Cerebellar nuclear complex (tissue), 1 donor: ENCODE measurements around the gene MRPS17.
A peak's percentile ranks its signal among the peaks of the same experiment; 100 is the strongest.
"Not testable (repeated sequence)": the region's sequence is repeated elsewhere in the genome, so short reads cannot be mapped to it uniquely, and the experiment has no call there.

Source experiments
- DNase-seq, 2 experiments: peaks; one replicate each; lab custom pipeline; 2025; lab: John Stamatoyannopoulos, UW

MRPS17 gene

DNA sequence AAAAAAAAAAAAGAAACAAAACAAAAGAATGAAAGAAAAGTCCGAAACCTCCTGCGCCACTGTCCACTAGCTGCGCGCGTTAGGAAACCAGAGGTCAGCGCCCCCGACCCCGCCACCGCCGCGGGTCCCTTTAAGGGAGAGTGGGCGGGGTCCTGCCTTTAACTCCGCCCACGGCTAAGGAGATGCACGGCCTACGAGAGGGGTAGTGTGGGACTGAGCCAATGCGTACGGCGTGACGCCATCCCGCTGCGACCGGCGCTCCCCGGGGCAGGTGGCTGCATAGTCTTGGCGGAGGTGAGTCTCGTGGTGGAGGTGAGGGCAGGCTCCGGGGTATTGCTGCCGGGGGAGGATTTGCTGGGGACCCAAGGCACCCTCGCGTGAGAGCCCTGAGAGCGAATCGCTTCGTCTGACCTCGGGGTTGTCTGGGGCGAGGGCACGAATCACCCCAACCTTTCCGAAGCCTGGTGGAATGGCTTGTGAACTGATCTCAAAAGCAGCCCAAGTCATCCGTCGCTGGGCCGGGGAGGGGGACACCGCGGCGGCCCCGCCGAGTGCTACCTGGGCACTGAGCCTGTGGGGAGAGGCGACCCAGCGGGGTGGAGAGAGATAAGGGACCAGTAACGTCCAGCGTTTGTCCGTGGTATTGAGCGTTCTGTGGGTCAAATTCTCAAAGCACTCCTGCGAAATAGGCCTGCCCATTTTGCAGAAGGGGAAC is at the start of gene MRPS17:
Gene MRPS17, plus strand, starts transcription at position 241 of the 715 bp plus-strand sequence. CDS start 1,319 bp downstream, outside the sequence.
- DNase-seq: peak; percentile 41 to 55

DNA sequence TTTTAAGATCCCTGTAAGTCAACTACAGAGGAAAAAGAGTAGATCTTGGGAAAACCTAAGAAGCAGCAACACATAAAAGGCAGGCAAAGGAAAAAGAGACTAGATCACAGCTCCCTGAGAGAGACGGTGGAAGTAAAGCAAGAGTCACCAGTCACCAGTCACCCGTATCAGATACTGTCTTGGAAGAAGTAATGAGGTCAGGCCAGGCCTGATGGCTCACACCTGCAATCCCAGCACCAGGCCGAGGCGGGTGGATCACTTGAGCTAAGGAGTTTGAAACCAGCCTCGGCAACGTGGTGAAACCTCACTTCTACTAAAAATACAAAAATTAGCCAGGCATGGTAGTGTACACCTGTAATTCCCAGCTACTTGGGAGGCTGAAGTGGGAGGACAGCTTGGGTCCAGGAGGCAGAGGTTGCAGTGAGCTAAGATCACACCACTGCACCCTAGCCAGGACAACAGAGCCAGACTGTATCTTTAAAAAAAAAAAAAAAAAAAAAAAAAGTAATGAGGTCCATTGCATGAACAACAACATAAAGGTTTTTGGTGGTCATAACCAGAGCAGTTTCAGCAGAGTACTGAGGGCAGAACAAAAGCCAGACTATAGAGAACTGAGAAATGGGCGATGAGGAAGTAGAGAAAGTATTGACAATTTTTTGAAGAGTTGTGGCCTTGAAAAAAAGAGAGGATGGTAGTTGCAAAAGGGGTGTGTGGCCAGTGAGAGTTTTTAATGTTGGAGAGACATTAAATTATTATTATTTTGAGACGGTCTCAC is 47.5 kb upstream of the MRPS17 start:
- DNase-seq: no peak

DNA sequence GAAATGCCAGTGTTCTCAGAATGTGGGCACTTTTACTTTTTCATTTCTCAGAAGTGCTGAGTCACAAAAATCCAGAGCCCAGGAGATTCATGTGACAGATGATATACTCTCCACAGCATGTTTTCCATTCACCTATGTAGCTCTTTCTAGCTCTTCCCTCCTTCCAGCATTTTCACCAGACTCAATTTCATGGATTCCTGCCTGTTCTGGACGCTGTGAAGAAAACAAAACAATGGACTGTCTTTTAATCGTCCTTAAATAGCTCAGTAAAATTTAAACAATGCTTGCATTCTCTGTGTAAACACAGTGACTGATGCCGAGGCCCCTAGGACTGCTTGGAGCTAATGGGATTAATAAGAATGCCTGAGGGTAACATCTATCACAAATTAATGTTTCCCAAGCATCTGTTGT is 38.9 kb upstream of the MRPS17 start:
- no peak for DNase-seq

DNA sequence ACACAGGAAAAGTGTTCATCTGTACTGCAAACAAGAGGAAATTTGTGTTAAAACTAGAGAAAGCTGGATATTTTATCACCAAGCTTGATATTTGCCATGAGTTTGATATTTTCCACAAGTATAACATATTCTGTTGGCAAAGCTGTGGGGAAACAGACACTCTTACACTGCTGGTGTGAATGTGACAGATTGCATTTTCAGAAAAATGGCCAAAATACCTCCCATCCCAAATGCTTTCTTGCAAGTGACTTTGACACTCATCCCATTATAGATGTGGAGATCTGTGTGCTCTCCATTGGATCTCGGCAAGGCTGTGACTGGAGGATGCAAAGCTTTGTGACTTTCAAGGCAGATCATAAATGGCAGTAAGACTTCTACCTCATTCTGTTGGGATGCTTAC is 33.9 kb upstream of the MRPS17 start:
- no peak for DNase-seq

DNA sequence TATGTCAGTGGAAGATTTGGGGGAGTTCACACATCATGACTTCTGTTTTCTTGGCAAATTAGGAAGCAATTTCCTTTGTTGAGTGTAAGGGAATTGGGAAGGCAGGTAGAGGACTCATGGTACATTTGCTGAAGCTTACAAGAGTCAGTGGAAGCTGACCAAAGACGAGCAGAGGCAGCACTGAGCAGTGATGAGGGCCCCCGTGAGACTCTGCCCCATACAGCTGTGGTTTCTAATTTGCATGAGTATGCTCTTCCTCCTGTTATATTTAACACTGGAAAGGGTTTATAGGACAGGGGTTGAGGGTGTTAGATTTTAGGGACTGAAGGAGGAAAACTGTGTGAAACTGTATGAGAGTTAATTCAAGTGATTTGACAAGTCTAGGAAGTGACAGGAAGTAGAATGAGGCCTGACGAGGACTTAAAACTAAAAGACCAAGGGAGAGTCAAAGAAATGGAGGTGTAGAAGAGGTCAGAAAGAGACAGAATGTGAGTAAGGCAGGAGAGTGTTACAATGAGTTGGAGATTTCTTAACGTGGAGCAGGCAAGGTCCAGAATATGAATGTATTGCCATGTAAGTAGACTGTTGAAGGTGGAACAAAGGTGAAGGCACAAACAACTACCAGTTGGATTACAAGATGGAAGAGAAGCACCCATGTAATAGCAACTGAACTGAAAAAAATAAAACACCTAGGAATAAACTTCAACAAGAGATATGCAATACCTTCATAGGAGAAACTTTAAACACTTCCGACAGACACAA is 23.5 kb upstream of the MRPS17 start:
- no peak for DNase-seq

DNA sequence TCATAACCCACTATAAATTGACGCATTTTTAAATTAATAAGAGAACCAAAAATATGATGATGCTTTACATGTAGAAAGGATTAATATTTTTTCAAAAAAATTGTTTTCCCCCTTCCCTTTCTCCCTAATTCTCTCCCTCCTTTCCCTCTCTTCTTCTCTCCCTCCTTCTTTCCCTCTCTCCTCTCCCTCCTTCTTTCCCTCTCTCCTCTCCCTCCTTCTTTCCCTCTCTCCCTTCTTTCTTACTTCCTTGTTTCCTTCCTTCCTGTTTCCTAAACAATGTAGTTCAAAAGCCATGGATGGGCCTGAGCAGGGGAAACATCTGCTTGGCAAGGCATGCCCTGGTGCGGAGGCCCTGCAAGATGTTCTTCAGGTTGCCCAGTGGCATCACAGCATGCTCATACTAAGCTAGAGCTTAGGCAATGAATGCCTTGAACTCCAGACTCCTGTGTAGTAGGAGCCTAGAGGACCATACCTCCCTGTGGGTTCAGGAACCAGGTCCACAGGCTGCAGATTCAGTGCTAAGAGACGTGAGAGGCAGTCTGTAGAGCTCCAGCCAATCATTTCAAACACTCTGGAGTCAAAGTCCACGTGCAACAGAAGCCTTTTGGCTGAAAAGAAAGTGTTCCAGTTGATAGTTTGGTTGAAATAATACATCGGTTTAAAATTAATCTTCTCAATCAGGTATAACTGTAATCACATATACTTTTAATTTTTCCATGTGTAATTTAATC is 20.1 kb upstream of the MRPS17 start:
- DNase-seq: no peak

DNA sequence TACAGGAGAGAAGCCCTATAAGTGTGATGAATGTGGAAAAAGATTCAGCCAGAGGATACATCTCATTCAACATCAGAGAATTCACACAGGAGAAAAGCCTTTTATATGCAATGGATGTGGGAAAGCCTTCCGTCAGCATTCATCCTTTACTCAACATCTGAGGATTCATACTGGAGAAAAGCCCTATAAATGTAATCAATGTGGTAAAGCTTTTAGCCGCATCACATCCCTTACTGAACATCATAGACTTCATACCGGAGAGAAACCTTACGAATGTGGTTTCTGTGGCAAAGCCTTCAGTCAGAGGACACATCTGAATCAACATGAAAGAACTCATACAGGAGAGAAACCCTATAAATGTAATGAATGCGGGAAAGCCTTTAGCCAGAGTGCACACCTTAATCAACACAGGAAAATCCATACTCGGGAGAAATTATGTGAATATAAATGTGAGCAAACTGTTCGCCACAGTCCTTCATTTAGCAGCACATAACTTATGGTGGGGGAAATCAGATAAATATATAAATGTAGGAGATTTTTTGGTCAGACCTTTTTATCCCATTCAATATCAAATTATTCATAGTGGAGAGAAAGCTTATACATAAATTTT is 12.1 kb upstream of the MRPS17 start:
- DNase-seq: no peak

DNA sequence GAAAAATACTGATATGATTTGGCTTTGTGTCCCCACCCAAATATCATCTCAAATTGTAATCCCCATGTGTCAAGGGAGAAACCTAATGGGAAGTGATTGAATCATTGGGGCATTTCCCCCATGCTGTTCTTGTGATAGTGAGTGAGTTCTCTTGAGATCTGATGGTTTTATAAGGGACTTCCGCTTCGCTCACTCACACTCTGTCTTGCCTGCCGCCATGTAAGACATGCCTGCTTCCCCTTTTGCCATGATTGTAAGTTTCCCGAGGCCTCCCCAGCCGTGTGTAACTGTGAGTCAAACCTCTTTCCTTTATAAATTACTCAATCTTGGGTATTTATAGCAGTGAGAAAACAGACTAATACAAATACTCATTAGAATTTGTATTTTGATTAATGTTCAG is 5.1 kb upstream of the MRPS17 start:
- DNase-seq: no peak

DNA sequence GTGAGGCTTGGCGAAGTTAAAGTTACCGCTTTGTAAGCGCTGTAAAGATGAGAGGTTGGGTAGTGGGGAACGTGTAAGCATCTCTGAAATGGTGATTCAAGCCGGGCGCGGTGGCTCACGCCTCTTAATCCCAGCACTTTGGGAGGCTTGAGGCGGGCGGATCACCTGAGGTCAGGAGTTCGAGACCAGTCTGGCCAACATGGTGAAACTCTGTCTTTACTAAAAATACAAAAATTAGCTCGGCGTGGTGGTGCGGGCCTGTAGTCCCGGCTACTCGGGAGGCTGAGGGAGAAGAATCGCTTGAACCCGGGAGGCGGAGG is 635 bp downstream of the MRPS17 start:
- DNase-seq: not testable (repeated sequence)

DNA sequence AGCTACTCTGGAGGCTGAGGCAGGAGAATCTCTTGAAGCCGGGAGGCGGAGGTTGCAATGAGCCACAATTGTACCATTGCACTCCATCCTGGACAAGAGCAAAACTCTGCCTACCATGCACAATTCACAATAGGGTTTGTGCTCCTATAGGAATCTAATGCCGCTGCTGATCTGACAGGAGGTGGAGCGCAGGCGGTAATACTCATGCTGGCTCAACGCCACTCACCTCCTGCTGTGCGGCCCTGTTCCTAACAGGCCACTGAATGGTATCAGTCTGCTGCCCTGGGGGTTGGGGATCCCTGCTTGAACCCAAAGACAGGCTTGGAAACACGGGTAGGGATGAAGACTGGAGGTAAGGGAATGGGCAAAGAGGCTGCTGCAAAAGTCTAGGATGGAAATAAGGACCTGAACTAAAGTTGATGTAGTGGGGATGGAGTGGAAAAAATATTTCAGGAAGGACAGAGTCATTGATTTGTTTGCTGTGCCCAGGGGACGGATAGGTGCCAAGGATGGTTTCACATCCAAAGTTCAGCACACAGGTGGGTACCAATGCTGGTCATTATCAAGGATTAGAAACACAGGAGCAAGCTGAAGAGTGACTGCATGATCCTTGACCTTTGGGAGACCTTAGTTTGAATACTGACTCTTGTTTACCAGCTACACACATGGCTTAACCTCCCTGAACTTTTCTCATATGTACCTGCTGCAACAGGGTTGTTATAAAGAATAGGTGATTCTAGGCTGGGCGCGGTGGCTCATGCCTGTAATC is 2.2 kb downstream of the MRPS17 start:
- no peak for DNase-seq

DNA sequence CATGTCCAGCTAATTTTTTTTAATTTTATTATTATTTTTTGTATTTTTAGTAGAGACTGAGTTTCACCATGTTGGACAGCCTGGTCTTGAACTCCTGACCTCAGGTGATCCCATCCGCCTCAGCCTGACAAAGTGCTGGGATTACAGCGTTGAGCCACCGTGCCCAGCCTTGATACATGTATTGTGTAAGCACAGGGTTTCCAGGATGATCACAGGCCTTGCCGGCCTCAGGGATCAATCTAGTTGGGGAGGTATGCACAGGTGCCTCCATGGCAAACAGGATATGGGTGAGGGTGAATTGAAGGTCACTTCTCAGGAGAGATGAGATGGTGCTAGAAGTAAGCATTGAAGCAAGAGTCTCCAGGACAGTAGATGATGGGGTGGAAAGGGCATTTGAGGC is 5.5 kb downstream of the MRPS17 start:
- no peak for DNase-seq

DNA sequence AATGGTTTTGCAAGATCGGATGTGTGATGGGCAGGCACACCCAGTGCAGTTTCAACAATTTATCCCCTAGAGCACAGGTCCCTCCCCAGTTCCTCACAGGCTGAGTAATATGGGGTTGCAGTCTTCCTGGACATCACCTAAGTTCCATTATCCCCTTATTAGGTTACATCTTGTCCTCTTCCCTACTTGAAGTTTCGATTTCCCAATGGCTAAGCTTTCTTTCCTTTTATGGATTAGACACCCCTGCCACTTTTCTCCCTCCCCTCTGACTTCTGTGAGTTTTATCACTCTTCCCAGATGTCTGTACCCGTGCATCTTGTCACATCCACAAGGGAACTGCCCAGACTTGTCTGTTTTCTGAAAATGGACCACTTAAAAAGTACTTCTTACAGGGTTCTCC is 10.3 kb downstream of the MRPS17 start:
- DNase-seq: no peak

DNA sequence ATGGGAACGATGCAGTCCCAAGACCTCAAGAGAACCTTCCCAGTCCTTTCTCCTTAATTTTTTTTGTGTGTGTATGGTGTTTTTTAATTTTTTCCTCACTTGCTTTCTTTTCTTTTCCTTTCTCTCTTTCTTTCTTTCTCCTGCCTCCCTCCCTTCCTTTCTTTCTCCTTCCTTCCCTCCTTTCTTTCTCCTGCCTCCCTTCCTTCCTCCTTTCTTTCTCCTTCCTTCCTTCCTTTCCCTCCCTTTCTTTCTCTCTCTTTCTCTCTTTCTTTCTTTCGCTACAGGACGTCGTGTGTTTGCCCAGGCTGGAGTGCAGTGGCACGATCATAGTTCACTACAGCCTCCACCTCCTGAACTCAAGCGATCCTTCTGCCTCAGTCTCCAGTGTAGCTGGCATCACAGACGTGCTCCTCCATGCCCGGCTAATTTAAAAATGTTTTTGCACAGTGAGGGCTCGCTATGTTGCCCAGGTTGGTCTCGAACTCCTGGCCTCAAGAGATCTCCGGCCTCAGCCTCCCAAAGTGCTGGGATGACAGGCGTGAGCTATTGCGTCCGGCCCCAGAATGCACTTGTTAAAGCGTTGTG is 12.0 kb downstream of the MRPS17 start:
- no peak for DNase-seq

DNA sequence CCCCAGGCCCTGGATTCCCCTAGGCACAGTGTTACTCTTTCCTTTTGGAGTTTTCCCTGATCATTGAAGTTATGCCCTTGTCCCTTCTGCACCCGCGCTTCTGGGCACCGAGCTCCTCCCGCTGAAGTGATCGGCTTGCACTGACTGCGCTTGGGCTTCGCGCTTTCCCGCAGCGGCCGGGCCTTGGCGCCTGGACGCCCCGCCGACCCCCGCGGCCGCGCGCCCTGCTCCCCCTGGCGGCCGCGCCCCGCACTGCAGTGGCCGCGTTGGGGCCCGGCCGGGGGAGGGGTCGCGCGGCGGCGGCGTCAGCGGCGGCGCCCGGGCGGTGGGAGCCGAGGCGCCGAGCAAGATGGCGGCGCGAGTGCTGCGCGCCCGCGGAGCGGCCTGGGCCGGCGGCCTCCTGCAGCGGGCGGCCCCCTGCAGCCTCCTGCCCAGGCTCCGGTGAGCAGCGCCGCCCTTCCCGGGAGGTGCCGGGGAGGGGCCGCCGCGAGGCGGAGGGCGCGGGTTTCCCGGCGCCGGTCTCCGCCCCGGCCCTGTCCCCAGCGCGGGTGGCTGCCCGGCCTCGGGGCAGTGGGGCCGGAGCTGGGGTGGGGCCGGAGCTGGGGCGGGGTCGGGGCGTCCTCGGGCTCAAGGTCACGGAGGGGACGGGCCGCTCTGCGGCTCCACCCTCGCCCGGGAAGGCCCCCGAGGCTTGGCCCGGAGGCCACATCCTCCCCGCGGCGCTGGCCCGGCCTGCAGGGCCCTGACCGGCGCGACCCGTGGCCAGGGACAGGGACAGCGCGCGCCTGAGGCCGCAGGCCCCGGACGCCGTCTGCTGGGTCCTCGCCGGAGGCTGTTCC is 12.8 kb downstream of the MRPS17 start, which contains the start of gene NIPSNAP2:
Gene NIPSNAP2, plus strand, starts transcription at position 325 of the 839 bp plus-strand sequence. Its CDS starts 25 bp downstream, at position 350.
- peak in 1 of 2 experiments; percentile 9 for DNase-seq

DNA sequence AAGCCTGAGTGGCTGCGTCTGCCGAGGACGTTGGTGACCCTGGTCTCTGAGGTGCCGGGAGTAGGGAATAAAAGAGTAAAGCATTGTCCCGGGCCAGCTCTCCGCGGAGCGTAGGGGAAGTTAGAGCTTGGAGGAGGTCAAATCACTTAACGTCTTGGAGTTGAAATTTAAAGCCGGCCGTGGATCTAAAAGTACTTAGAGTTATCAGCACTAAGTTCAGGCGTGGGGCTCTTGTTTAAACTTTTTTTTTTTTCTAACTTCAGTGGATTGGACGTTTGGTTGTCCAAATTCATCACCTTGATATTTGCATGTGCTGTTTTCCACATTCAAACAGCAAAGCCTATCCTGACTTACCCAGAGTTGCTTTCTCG is 13.4 kb downstream of the MRPS17 start:
- no peak for DNase-seq

DNA sequence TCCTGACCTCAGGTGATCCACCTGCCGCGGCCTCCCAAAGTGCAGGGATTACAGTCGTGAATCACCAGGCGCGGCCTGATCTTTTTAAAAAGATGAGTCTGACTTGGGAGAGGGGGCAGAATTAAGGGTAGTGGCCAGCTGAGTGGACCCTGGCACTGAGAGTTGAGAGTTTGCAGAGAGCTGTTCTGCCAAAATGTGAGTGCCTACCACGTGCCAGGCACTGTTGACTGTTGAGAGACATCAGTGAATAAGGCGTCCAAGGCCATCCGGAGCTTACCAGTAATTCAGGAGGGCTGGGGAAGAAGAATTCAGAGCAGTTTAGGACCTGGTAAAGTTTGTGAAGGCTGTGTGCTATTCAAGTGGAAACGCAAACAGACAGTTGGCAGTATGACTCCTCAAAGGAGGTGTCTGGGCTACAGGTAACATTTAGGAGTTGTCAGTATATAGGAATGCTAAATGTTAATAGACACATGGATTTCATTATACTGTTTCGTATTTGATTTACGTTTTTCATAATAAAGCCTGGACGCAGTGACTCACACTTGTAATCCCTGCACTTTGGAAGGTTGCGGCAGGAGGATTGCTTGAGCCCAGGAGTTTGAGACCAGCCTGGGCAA is 14.2 kb downstream of the MRPS17 start:
- no peak for DNase-seq

DNA sequence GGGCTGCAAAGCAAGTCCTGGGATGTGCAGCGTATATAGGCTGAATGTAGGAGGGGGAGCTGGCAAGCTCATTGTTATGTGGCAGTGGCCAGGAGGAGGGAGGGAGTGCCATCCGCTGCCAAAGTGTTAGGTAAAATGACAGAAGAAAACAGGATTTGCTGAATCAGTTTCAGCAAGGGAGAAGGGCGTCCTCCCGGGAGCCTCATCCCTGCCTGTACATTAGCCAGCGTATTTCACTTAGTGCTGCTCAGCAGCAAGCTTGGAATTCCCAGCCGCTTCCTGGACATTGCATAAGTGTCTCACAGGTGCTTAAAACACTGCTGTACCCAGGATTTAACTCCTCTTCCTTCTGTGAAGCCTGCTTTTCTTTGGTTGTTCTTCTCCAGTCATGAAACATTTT is 15.2 kb downstream of the MRPS17 start:
- DNase-seq: no peak

DNA sequence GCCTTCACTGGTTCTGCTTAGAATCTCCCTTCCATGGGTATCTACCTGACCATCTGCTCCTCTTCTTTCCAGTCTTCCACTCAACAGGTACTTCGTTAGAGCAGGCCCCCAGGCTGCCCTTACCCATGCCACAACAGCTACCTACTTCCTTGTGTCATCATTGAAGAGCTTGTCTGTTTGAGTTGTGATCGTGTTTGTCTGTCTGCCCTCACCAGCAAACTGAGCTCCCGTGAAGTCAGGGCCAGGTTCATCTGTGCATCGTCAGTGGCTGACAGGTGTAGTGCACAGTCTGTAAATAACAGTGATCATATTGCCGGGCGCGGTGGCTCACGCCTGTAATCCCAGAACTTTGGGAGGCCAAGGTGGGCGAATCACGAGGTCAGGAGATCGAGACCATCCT is 17.7 kb downstream of the MRPS17 start:
- DNase-seq: no peak

DNA sequence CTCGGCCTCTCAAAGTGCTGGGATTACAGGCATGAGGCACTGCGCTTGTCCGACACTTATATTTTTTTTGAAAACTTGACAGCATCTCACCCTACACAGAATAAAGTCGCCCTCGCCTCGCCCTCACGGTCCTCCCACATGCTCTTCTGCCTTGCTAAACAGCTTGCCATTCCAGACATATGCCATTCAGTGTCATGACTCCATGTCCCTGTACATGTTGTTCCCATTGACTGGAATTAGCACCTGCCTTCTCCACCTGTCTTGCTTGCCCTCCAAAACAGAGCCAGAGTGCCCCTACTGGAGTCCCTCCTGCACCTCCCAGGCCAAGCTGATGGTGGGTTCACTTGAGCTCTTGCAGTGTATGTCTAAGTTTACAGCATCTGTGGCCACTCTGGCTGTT is 18.9 kb downstream of the MRPS17 start:
- no peak for DNase-seq
